K562 (cell line): ENCODE results near the gene TEX51. TPM values are rescaled to one million over a fixed set of nuclear protein-coding genes. Genes with fewer than 3 reads are reported as not detected.

Experiments used
- ATAC-seq: fragments of 200-7000 bp; cut with Tn5 transposase; 3 replicates; pipeline ENCODE4 v1.9.1; 2020; ENCODE audit warnings: moderate library complexity
- BruUV-seq: library from RNA; stranded (reverse); fragments of 400-500 nt; replicated peaks from 2 replicates; lab custom pipeline; 2021; lab: Mats Ljungman, UMichigan
- CTCF ChIA-PET: fragments of 300-600 bp; formaldehyde crosslinking; extraction: SDS; loops from one replicate; lab custom pipeline; 2021; ENCODE audit warnings: low intra/inter-chr PET ratio; lab: Yijun Ruan, JAX
- POLR2A ChIA-PET: fragments of 300-600, 350-650 bp; sonication (Branson Sonifier 250); formaldehyde crosslinking; extraction: SDS; loops from one replicate; lab custom pipeline; 2021; ENCODE audit warnings: antibody characterized with exemption, inconsistent platforms; lab: Yijun Ruan, JAX
- DNase-seq, 4 experiments: peaks; one replicate each; pipeline versions ENCODE4 v3.0.0 to v3.0.0-alpha.2; 2011 to 2018; ENCODE audit warnings: low spot score in 3 of 4, mixed read lengths in 3 of 4; ENCODE audit errors: extremely low read depth in 1 of 4
- FAIRE-seq: peaks from 2 replicates; lab custom pipeline; 2011; peaks lifted over from hg19 to GRCh38; lab: Jason Lieb, UNC
- H2AFZ ChIP-seq: 2 replicates; pipeline ENCODE4 v1.6.0; 2011; ENCODE audit warnings: low read depth, low read length, control low read depth, inconsistent platforms
- H3K27ac ChIP-seq: fragments of 200-600 bp; 3 replicates; pipeline ENCODE4 v1.8.0; 2011; ENCODE audit warnings: low read depth, mild to moderate bottlenecking, control low read depth, inconsistent platforms, low read length, moderate library complexity, mixed read lengths; ENCODE audit errors: extremely low read depth
- H3K27me3 ChIP-seq, 2 experiments: fragments of 300-600 bp in 1 of 2; 2 replicates in 1 of 2; 3 replicates in 1 of 2; pipeline versions ENCODE4 v1.6.0 to v1.8.0; 2011; ENCODE audit warnings: inconsistent platforms in 2 of 2, low read length in 2 of 2, mild to moderate bottlenecking in 1 of 2, mixed read lengths in 1 of 2, moderate library complexity in 1 of 2; ENCODE audit not compliant: control insufficient read depth in 2 of 2, insufficient read depth in 2 of 2
- H3K36me3 ChIP-seq: fragments of 300-600 bp; 3 replicates; pipeline ENCODE4 v1.8.0; 2011; ENCODE audit warnings: mild to moderate bottlenecking, low read length, inconsistent platforms; ENCODE audit not compliant: control insufficient read depth, insufficient read depth
- H3K4me1 ChIP-seq, 2 experiments: fragments of 200-600 bp in 1 of 2; replicated peaks in 1 of 2; 2 replicates in 1 of 2; 3 replicates in 1 of 2; pipeline versions ENCODE4 v1.5.1 to v1.8.0; 2011; ENCODE audit warnings: inconsistent platforms in 2 of 2, low read length in 2 of 2, mild to moderate bottlenecking in 1 of 2, mixed read lengths in 1 of 2, moderate library complexity in 1 of 2; ENCODE audit not compliant: control insufficient read depth in 2 of 2, insufficient read depth in 2 of 2
- H3K4me2 ChIP-seq: 2 replicates; pipeline ENCODE4 v1.6.1; 2011; ENCODE audit warnings: low read length, control low read depth, inconsistent platforms, mixed read lengths; ENCODE audit not compliant: insufficient read depth
- H3K4me3 ChIP-seq: fragments of 200-600 bp; sonication (generic), shearing (Covaris generic); 2 replicates; pipeline ENCODE4 v1.5.1; 2016; ENCODE audit warnings: control low read depth, inconsistent platforms
- H3K79me2 ChIP-seq: fragments of 200-600 bp; 3 replicates; pipeline ENCODE4 v1.8.0; 2011; ENCODE audit warnings: low read length, inconsistent platforms; ENCODE audit not compliant: control insufficient read depth, insufficient read depth
- H3K9ac ChIP-seq, 2 experiments: 2 replicates each; pipeline versions ENCODE4 v1.6.0 to v1.6.1; 2011; ENCODE audit warnings: low read depth in 2 of 2, low read length in 2 of 2, control low read depth in 1 of 2, inconsistent platforms in 1 of 2, mild to moderate bottlenecking in 1 of 2, mixed read lengths in 1 of 2; ENCODE audit not compliant: insufficient read depth in 1 of 2
- H3K9me1 ChIP-seq: one replicate; pipeline ENCODE4 v1.6.0; 2011; ENCODE audit warnings: inconsistent platforms, mild to moderate bottlenecking, low read length, moderate library complexity; ENCODE audit not compliant: control insufficient read depth, insufficient read depth
- H3K9me3 ChIP-seq: replicated peaks from 2 replicates; pipeline ENCODE4 v1.5.1; 2011; ENCODE audit warnings: low read depth, low read length, inconsistent platforms; ENCODE audit not compliant: control insufficient read depth, insufficient read depth
- H4K20me1 ChIP-seq: replicated peaks from 2 replicates; pipeline ENCODE4 v1.6.1; 2011; ENCODE audit warnings: low read length, inconsistent platforms, mixed read lengths; ENCODE audit not compliant: control insufficient read depth, insufficient read depth
- CHD2 ChIP-seq: IDR thresholded peaks from 2 replicates; pipeline ENCODE4 v1.6.1; 2011; ENCODE audit warnings: low read depth, low read length
- ELF2 ChIP-seq: fragments of 250-450 bp; sonication (Bioruptor Pico); IDR thresholded peaks from 2 replicates; pipeline ENCODE4 v1.5.0; 2021; ENCODE audit warnings: mild to moderate bottlenecking
- NFATC3 ChIP-seq: fragments of 450-650 bp; IDR thresholded peaks from 2 replicates; pipeline ENCODE4 v1.6.1; 2017; ENCODE audit warnings: mild to moderate bottlenecking
- PTBP1 ChIP-seq: fragments of 200-400 bp; formaldehyde crosslinking; IDR thresholded peaks from 2 replicates; pipeline ENCODE4 v1.6.1; 2017; ENCODE audit warnings: low read depth, low read length
- ZNF212 ChIP-seq: fragments of 450-650 bp; formaldehyde crosslinking; IDR thresholded peaks from 2 replicates; pipeline ENCODE4 v1.4.0; 2020; ENCODE audit warnings: mild to moderate bottlenecking
- WGBS: fragments of 100-300 bp; shearing (Covaris generic); methylation state at CpG from one replicate; pipeline ENCODE4 v1.1.6; 2016; ENCODE audit warnings: low coverage, mixed read lengths; ENCODE audit not compliant: insufficient coverage; ENCODE audit errors: missing lambda C conversion rate; 5-methylcytosine and 5-hydroxymethylcytosine counted together
- in situ Hi-C: fragments of 300-500 bp; cut with MboI; formaldehyde crosslinking; loops from 4 replicates; pipeline ENCODE4 v1.15.0; 2018; ENCODE audit warnings: inconsistent platforms, mixed read lengths
- intact Hi-C: fragments of 100-400 bp; cut with micrococcal nuclease; formaldehyde crosslinking; loops from 2 replicates; pipeline ENCODE4 v1.14.2; 2022
- polyA plus RNA-seq, 8 experiments: library from polyadenylated mRNA; depleted of rRNA in 4 of 8; stranded (reverse) in 5 of 8; unstranded in 3 of 8; fragments of >200 nt; fragmentation: Nextera tagmentation in 2 of 8; fragmentation: Illumina TruSeq in 1 of 8; extraction: Ambion mirVana in 2 of 8; extraction: Trizol in 1 of 8; gene quantifications; 2 replicates each; pipeline versions ENCODE4 v1.2.1 to v1.2.3, GENCODE V29; 2011 to 2014; ENCODE audit warnings: inconsistent platforms in 1 of 8, missing spikeins in 1 of 8
- total RNA-seq, 7 experiments: library from RNA; depleted of rRNA in 6 of 7; stranded (reverse); fragments of >200 nt in 6 of 7; fragmentation: Illumina TruSeq in 2 of 7; extraction: Trizol in 2 of 7; gene quantifications; 2 replicates each; pipeline versions ENCODE4 v1.2.1 to v1.2.3, GENCODE V29; 2011 to 2021; ENCODE audit warnings: low replicate concordance in 1 of 7
- TF ChIP-seq, protein P1 (sequence below): fragments of 450-650 bp; IDR thresholded peaks from 2 replicates; pipeline ENCODE4 v1.6.1; 2017; ENCODE audit warnings: antibody characterized with exemption, mild to moderate bottlenecking
- TF ChIP-seq, protein P2 (sequence below): fragments of 200-800 bp; sonication (Bioruptor generic); IDR thresholded peaks from 2 replicates; pipeline ENCODE4 v1.6.1; 2017; ENCODE audit warnings: missing genetic modification characterization, missing compliant biosample characterization
- TF ChIP-seq, protein P3 (sequence below), 2 experiments: fragments of 450-650 bp in 1 of 2; sonication (generic) in 1 of 2; formaldehyde crosslinking in 1 of 2; IDR thresholded peaks in 1 of 2; conservative IDR thresholded peaks in 1 of 2; 2 replicates each; pipeline versions ENCODE4 v1.6.1 to v1.8.1; 2016 to 2023; ENCODE audit warnings: mild to moderate bottlenecking in 2 of 2, moderate library complexity in 2 of 2, inconsistent platforms in 1 of 2, missing genetic modification reagents in 1 of 2
- TF ChIP-seq, protein P4 (sequence below), 2 experiments: IDR thresholded peaks; 2 replicates each; pipeline ENCODE4 v1.6.1; 2012; ENCODE audit warnings: improper control_type of control experiment in 2 of 2, low read depth in 2 of 2, low read length in 2 of 2, borderline replicate concordance in 1 of 2

TEX51 gene
- total and polyA plus RNA-seq, 9 of the 15 experiments (the other 6 are each of a cell fraction or from before 2014, with no cell fraction given), result not detected

DNA sequence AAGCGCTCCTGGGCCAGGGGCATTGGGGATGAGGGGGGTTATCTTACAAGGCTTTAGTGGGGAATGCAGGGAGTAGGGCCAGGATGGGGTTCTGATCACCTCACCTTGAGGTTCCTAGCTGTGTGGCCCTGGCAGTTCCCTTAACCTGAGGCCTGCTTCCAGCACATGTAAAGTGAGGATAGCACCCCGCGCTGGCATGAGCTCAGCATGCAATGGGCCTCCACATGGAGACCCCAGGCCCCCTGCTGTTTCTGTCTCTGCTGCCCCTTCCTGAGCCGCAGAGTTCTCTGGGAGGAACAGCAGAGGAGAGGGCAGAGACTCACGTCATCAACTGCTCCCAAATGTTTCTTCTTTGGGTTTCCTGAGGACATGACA is 8.6 kb upstream of the TEX51 start (continued):
- TF ChIP-seq, protein P1, sequence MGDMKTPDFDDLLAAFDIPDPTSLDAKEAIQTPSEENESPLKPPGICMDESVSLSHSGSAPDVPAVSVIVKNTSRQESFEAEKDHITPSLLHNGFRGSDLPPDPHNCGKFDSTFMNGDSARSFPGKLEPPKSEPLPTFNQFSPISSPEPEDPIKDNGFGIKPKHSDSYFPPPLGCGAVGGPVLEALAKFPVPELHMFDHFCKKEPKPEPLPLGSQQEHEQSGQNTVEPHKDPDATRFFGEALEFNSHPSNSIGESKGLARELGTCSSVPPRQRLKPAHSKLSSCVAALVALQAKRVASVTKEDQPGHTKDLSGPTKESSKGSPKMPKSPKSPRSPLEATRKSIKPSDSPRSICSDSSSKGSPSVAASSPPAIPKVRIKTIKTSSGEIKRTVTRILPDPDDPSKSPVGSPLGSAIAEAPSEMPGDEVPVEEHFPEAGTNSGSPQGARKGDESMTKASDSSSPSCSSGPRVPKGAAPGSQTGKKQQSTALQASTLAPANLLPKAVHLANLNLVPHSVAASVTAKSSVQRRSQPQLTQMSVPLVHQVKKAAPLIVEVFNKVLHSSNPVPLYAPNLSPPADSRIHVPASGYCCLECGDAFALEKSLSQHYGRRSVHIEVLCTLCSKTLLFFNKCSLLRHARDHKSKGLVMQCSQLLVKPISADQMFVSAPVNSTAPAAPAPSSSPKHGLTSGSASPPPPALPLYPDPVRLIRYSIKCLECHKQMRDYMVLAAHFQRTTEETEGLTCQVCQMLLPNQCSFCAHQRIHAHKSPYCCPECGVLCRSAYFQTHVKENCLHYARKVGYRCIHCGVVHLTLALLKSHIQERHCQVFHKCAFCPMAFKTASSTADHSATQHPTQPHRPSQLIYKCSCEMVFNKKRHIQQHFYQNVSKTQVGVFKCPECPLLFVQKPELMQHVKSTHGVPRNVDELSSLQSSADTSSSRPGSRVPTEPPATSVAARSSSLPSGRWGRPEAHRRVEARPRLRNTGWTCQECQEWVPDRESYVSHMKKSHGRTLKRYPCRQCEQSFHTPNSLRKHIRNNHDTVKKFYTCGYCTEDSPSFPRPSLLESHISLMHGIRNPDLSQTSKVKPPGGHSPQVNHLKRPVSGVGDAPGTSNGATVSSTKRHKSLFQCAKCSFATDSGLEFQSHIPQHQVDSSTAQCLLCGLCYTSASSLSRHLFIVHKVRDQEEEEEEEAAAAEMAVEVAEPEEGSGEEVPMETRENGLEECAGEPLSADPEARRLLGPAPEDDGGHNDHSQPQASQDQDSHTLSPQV, result no peak

DNA sequence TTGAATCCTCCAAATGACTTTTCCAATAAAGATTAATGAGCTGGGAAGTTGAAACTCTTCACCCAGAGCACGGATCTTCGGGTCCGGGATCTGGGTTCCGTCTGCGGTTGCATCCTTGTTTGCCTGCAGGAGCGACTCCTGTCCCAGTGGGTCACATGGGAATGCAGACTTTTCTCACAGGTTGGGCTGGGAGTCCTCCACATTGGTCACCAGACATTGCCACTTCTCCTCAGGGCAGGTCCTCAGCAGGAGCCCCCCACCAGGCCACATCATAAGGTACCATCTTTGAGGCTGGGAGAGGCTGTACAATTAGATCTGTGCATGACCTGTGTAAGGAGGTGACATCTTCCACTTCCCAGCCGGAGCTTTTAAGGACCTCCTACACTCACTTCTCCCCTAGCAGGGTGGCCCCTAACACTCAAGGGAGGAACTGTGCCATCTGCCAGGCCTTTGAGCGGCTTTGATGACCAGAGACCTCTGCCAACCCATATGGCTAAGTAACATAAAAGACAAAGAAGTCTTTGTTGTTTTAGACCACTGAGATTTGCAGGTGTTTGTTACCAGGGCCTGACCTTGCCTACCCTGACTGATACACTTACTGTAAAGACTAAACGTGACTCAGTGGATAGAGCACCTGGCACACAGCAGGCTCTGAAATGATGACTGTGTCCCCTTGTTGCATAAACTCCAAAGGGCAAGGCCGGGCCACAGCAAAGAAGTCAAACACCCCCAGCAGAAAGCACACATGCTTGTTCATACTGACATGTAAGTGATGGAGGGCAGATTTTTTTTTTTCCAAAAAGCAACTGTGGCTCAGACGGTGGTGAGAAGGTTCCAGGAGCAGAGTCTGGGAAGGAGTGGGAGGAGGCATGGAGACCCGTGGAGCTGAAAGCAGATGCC is 7.9 kb upstream of the TEX51 start:
- no peak overlapping the region for H3K4me2 ChIP-seq
- no peak overlapping the region for H3K9ac ChIP-seq
- peaks cover 7 to 38% of the 10 kb centered on the region in 2 experiments; a peak in 4 of 5 replicates for H3K27me3 ChIP-seq
- H3K79me2 ChIP-seq, result no peaks in the 10 kb centered on the region
- ATAC-seq (no peak), FAIRE-seq (no peak), DNase-seq (no peak)
- 0% methylated on average over 12 of the region's 12 CpGs for WGBS
- no peak overlapping the region for H3K4me3 ChIP-seq
- H3K36me3 ChIP-seq, result no peaks in the 10 kb centered on the region
- TF ChIP-seq, protein P2, sequence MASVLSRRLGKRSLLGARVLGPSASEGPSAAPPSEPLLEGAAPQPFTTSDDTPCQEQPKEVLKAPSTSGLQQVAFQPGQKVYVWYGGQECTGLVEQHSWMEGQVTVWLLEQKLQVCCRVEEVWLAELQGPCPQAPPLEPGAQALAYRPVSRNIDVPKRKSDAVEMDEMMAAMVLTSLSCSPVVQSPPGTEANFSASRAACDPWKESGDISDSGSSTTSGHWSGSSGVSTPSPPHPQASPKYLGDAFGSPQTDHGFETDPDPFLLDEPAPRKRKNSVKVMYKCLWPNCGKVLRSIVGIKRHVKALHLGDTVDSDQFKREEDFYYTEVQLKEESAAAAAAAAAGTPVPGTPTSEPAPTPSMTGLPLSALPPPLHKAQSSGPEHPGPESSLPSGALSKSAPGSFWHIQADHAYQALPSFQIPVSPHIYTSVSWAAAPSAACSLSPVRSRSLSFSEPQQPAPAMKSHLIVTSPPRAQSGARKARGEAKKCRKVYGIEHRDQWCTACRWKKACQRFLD (CRISPR knock-in tag), result no peak
- TF ChIP-seq PTBP1, result no peak
- TF ChIP-seq CHD2, result no peak
- no peak for TF ChIP-seq ZNF212
- TF ChIP-seq NFATC3, result no peak
- TF ChIP-seq ELF2 (CRISPR knock-in tag), result no peak
- TF ChIP-seq, protein P3, sequence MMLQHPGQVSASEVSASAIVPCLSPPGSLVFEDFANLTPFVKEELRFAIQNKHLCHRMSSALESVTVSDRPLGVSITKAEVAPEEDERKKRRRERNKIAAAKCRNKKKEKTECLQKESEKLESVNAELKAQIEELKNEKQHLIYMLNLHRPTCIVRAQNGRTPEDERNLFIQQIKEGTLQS (IDR thresholded peaks at IDR 0.05), result no peak
- TF ChIP-seq, protein P3 (CRISPR knock-in tag; conservative IDR thresholded peaks at IDR 0.05), result no peak
- TF ChIP-seq, protein P4, sequence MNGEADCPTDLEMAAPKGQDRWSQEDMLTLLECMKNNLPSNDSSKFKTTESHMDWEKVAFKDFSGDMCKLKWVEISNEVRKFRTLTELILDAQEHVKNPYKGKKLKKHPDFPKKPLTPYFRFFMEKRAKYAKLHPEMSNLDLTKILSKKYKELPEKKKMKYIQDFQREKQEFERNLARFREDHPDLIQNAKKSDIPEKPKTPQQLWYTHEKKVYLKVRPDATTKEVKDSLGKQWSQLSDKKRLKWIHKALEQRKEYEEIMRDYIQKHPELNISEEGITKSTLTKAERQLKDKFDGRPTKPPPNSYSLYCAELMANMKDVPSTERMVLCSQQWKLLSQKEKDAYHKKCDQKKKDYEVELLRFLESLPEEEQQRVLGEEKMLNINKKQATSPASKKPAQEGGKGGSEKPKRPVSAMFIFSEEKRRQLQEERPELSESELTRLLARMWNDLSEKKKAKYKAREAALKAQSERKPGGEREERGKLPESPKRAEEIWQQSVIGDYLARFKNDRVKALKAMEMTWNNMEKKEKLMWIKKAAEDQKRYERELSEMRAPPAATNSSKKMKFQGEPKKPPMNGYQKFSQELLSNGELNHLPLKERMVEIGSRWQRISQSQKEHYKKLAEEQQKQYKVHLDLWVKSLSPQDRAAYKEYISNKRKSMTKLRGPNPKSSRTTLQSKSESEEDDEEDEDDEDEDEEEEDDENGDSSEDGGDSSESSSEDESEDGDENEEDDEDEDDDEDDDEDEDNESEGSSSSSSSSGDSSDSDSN (IDR thresholded peaks at IDR 0.05; ENCODE audit: borderline replicate concordance in 1 of 2, low read depth in 2 of 2, low read length in 2 of 2), result no peak
- TF ChIP-seq, all 486 proteins: peak for 0
- in situ Hi-C loops (no loop called here), intact Hi-C loops (no loop called here)
- BruUV-seq, result no TSS peak
- Histone ChIP-seq H2AFZ (no peak overlapping the region), H3K9me3 (no peaks in the 10 kb centered on the region), H3K27ac (no peak overlapping the region), H4K20me1 (no peaks in the 10 kb centered on the region), H3K9me1 (peaks cover 4% of the 10 kb centered on the region), H3K4me1 (peaks cover 0 to 7% of the 10 kb centered on the region in 2 experiments; a peak in 2 of 5 replicates)
- ChIA-PET CTCF (no interaction called here), POLR2A (no interaction called here)
